OCI-LY1 (cell line): ENCODE data around the gene CBFA2T3.
A peak's percentile ranks its signal among the peaks of the same experiment; 100 is the strongest.

ENCODE experiments used
- H2AFZ ChIP-seq: fragments of 200-600 bp; sonication (generic), shearing (Covaris generic); 2 replicates; pipeline ENCODE4 v1.6.0; 2014; ENCODE audit warnings: antibody characterized with exemption, mild to moderate bottlenecking, low read length
- H3F3A ChIP-seq: fragments of 200-600 bp; sonication (generic), shearing (Covaris generic); 2 replicates; pipeline ENCODE4 v1.6.0; 2014; ENCODE audit warnings: mild to moderate bottlenecking, antibody characterized with exemption, low read length, moderate library complexity; ENCODE audit not compliant: insufficient read depth
- H3K27ac ChIP-seq: fragments of 200-600 bp; sonication (generic); 2 replicates; pipeline ENCODE4 v1.5.1; 2014; ENCODE audit warnings: low read length, mixed run types, mild to moderate bottlenecking, low read depth; ENCODE audit not compliant: poor library complexity, severe bottlenecking
- H3K27me3 ChIP-seq: fragments of 200-600 bp; sonication (generic); 2 replicates; pipeline ENCODE4 v1.6.0; 2014; ENCODE audit warnings: antibody characterized with exemption, mild to moderate bottlenecking, low read length, moderate library complexity; ENCODE audit not compliant: insufficient read depth
- H3K36me3 ChIP-seq: fragments of 200-600 bp; sonication (generic); 2 replicates; pipeline ENCODE4 v1.6.1; 2014; ENCODE audit warnings: mild to moderate bottlenecking, antibody characterized with exemption, low read length, moderate library complexity, mixed read lengths; ENCODE audit not compliant: insufficient read depth
- H3K4me1 ChIP-seq: fragments of 200-600 bp; sonication (generic); 2 replicates; pipeline ENCODE4 v1.5.1; 2014; ENCODE audit warnings: mild to moderate bottlenecking, low read length, moderate library complexity; ENCODE audit not compliant: insufficient read depth, severe bottlenecking
- H3K4me2 ChIP-seq: fragments of 200-600 bp; sonication (generic), shearing (Covaris generic); 2 replicates; pipeline ENCODE4 v1.6.1; 2014; ENCODE audit warnings: low read length
- H3K4me3 ChIP-seq: fragments of 200-600 bp; sonication (generic); 2 replicates; pipeline ENCODE4 v1.5.1; 2014; ENCODE audit warnings: low read length, low read depth, mild to moderate bottlenecking, mixed read lengths; ENCODE audit not compliant: poor library complexity, severe bottlenecking
- H3K79me2 ChIP-seq: fragments of 200-600 bp; shearing (Covaris generic); 2 replicates; pipeline ENCODE4 v1.6.1; 2016; ENCODE audit warnings: mixed run types, low read length, mixed read lengths; ENCODE audit not compliant: insufficient read depth
- H3K9ac ChIP-seq: fragments of 200-600 bp; sonication (generic), shearing (Covaris generic); 2 replicates; pipeline ENCODE4 v1.6.1; 2014; ENCODE audit warnings: mild to moderate bottlenecking, low read length, mixed read lengths
- H3K9me2 ChIP-seq: fragments of 200-600 bp; sonication (generic), shearing (Covaris generic); 2 replicates; pipeline ENCODE4 v1.6.1; 2014; ENCODE audit warnings: low read depth, mild to moderate bottlenecking, low read length, mixed read lengths
- H3K9me3 ChIP-seq: fragments of 200-600 bp; shearing (Covaris generic); 2 replicates; pipeline ENCODE4 v1.6.1; 2014; ENCODE audit warnings: low read length, mixed read lengths
- H4K20me1 ChIP-seq: fragments of 200-600 bp; sonication (generic), shearing (Covaris generic); 2 replicates; pipeline ENCODE4 v1.6.0; 2016; ENCODE audit warnings: mild to moderate bottlenecking, low read length; ENCODE audit not compliant: insufficient read depth
- CTCF ChIP-seq: fragments of 200-600 bp; sonication (generic), shearing (Covaris generic); IDR thresholded peaks from 2 replicates; pipeline ENCODE4 v1.5.1; 2017; ENCODE audit warnings: mild to moderate bottlenecking, antibody characterized with exemption, low read length, moderate library complexity, mixed read lengths
- EZH2 ChIP-seq: fragments of 200-600 bp; sonication (generic), shearing (Covaris generic); IDR thresholded peaks from 2 replicates; pipeline ENCODE4 v1.8.0; 2017; ENCODE audit warnings: borderline replicate concordance, mixed run types, mild to moderate bottlenecking, antibody characterized with exemption, low read length, moderate library complexity, mixed read lengths

Gene CBFA2T3

GRCh38 chr16:88988980-88989811, 12.2 kb upstream of the CBFA2T3 start:
- Histone ChIP-seq H3K9ac (peak overlapping the region; percentile 33; the same call in 1 of the 2 replicates), H4K20me1 (no peaks in the 10 kb centered on the region), H3F3A (no peaks in the 10 kb centered on the region), H3K36me3 (no peaks in the 10 kb centered on the region), H3K27ac (peak overlapping the region; percentile 99), H3K27me3 (no peaks in the 10 kb centered on the region), H3K9me2 (no peaks in the 10 kb centered on the region), H3K4me2 (no peak overlapping the region), H3K4me1 (peaks cover 100% of the 10 kb centered on the region), H3K9me3 (no peaks in the 10 kb centered on the region), H2AFZ (no peak overlapping the region), H3K4me3 (no peak overlapping the region), H3K79me2 (no peaks in the 10 kb centered on the region)
- no peak for TF ChIP-seq CTCF
- no peak for TF ChIP-seq EZH2

- no peaks in the 10 kb centered on the region for H3K9me3 ChIP-seq
- H2AFZ ChIP-seq, result no peak overlapping the region
- H3K9me2 ChIP-seq, result no peaks in the 10 kb centered on the region
- no peaks in the 10 kb centered on the region for H3K36me3 ChIP-seq
- peaks cover 96% of the 10 kb centered on the region for H3K4me1 ChIP-seq
- H4K20me1 ChIP-seq, result no peaks in the 10 kb centered on the region
- no peaks in the 10 kb centered on the region for H3K79me2 ChIP-seq
- peak overlapping the region; percentile 42 for H3K4me3 ChIP-seq
- H3K4me2 ChIP-seq, result peak overlapping the region; percentile 61
- no peaks in the 10 kb centered on the region for H3F3A ChIP-seq
- H3K9ac ChIP-seq, result peak overlapping the region; percentile 86
- H3K27ac ChIP-seq, result peak overlapping the region; percentile 99
- no peaks in the 10 kb centered on the region for H3K27me3 ChIP-seq
- TF ChIP-seq CTCF (no peak), EZH2 (no peak)
Observed at GRCh38 chr16:88985521-88985920, 8.5 kb upstream of the CBFA2T3 start.

- H3K9ac ChIP-seq, result peak overlapping the region; percentile 86
- TF ChIP-seq CTCF, result no peak
- no peak for TF ChIP-seq EZH2
- H3K27me3 ChIP-seq, result no peaks in the 10 kb centered on the region
- peak overlapping the region; percentile 99 for H3K27ac ChIP-seq
- H3K4me3 ChIP-seq, result peak overlapping the region; percentile 42
- peak overlapping the region; percentile 61 for H3K4me2 ChIP-seq
- no peaks in the 10 kb centered on the region for H3K9me2 ChIP-seq
- no peaks in the 10 kb centered on the region for H3F3A ChIP-seq
- H3K9me3 ChIP-seq, result no peaks in the 10 kb centered on the region
- peaks cover 88% of the 10 kb centered on the region for H3K4me1 ChIP-seq
- H4K20me1 ChIP-seq, result no peaks in the 10 kb centered on the region
- H3K79me2 ChIP-seq, result no peaks in the 10 kb centered on the region
- no peak overlapping the region for H2AFZ ChIP-seq
- H3K36me3 ChIP-seq, result no peaks in the 10 kb centered on the region
Observed at GRCh38 chr16:88983771-88984687, 7.0 kb upstream of the CBFA2T3 start.
